Peyer's patch (tissue), 4 donors: ENCODE results near the gene NES. TPM values are rescaled to one million over a fixed set of nuclear protein-coding genes. Genes with fewer than 3 reads are reported as not detected.

Experiments used
- DNase-seq, 3 donors: peaks; one replicate each; pipeline ENCODE4 v3.0.0-alpha.2; 2017 to 2019
- H3K27ac ChIP-seq, 4 donors: fragments of 200-600 bp; sonication (generic); one replicate each; pipeline ENCODE4 v1.5.1; 2016 to 2019
- H3K27me3 ChIP-seq, 2 donors: fragments of 200-600 bp; sonication (generic); one replicate each; pipeline ENCODE4 v1.5.1; 2019
- H3K36me3 ChIP-seq, 3 donors: fragments of 200-600 bp; sonication (generic); one replicate each; pipeline ENCODE4 v1.5.1; 2016 to 2019
- H3K4me1 ChIP-seq, 4 donors: fragments of 200-600 bp; sonication (generic); one replicate each; pipeline ENCODE4 v1.5.1; 2016 to 2019
- H3K4me3 ChIP-seq, 4 donors: fragments of 200-600 bp; sonication (generic); 1 replicate in 3 of 4; 2 replicates in 1 of 4; pipeline ENCODE4 v1.5.1; 2016 to 2019; ENCODE audit warnings: mild to moderate bottlenecking in 1 of 4
- H3K9me3 ChIP-seq, 4 donors: fragments of 200-600 bp; sonication (generic); one replicate each; pipeline ENCODE4 v1.5.1; 2016 to 2019; ENCODE audit warnings: mild to moderate bottlenecking in 1 of 4
- CTCF ChIP-seq, 6 experiments: fragments of 450-650 bp in 4 of 6; fragments of 200-600 bp in 2 of 6; sonication (generic) in 1 of 6; IDR thresholded peaks; one replicate each; pipeline ENCODE4 v1.5.1; 2017 to 2019; ENCODE audit warnings: antibody characterized with exemption in 6 of 6, mild to moderate bottlenecking in 3 of 6, moderate library complexity in 1 of 6
- POLR2A ChIP-seq, 2 donors: fragments of 450-650 bp; IDR thresholded peaks; one replicate each; pipeline ENCODE4 v1.5.1; 2017; ENCODE audit warnings: antibody characterized with exemption in 2 of 2, mild to moderate bottlenecking in 2 of 2, moderate library complexity in 2 of 2
- total RNA-seq, 4 donors: library from RNA; depleted of rRNA; stranded (reverse); fragments of >200 nt; gene quantifications; one replicate each; pipeline ENCODE4 v1.1.0, GENCODE V29; 2016

The NES gene
- total RNA-seq, 4 donors from 2014 or later: 2.8 to 25.6 (median 3.1) TPM

- Histone ChIP-seq H3K4me1 (peaks cover 7 to 42% (median 22%) of the 10 kb centered on the region in 4 donors), H3K9me3 (no peaks in the 10 kb centered on the region), H3K27ac (peak overlapping the region in 3 of 4 donors; percentile 5 to 67 (median 59)), H3K27me3 (no peaks in the 10 kb centered on the region), H3K4me3 (peak overlapping the region; percentile 30 to 56 (median 45)), H3K36me3 (no peaks in the 10 kb centered on the region)
- DNase-seq: peak; percentile 64 to 79 (median 65)
- TF ChIP-seq POLR2A (IDR thresholded peaks at IDR 0.05): no peak
- peak; percentile 44 to 78 (median 62) for TF ChIP-seq CTCF (IDR thresholded peaks at IDR 0.05)
Measured at GRCh38 chr1:156705918-156706656, 28.9 kb upstream of the NES start.

- no peaks in the 10 kb centered on the region for H3K9me3 ChIP-seq
- peak in 1 of 3 donors; percentile 55 for DNase-seq
- peaks cover 7 to 40% (median 22%) of the 10 kb centered on the region in 4 donors for H3K4me1 ChIP-seq
- TF ChIP-seq POLR2A (IDR thresholded peaks at IDR 0.05) (no peak), CTCF (IDR thresholded peaks at IDR 0.05) (no peak)
- H3K27me3 ChIP-seq: no peaks in the 10 kb centered on the region
- peak within 1 kb of the TSS in 3 of 4 donors; percentile 5 to 67 (median 59) for H3K27ac ChIP-seq
- H3K36me3 ChIP-seq: no peaks in the 10 kb centered on the region
- peak within 1 kb of the TSS; percentile 30 to 56 (median 45) for H3K4me3 ChIP-seq
Measured at GRCh38 chr1:156705321-156705917, 28.2 kb upstream of the NES start, which contains the start of gene CRABP2. Gene CRABP2, minus strand, starts transcription at chr1:156705583. Its CDS starts 137 bp downstream, at chr1:156705446.

- Histone ChIP-seq H3K4me3 (peak overlapping the region; percentile 30 to 56 (median 45)), H3K4me1 (peaks cover 7 to 35% (median 22%) of the 10 kb centered on the region in 4 donors), H3K9me3 (no peaks in the 10 kb centered on the region), H3K27ac (no peak overlapping the region), H3K36me3 (no peaks in the 10 kb centered on the region), H3K27me3 (no peaks in the 10 kb centered on the region)
- DNase-seq: peak in 1 of 3 donors; percentile 56
- TF ChIP-seq POLR2A (IDR thresholded peaks at IDR 0.05) (no peak), CTCF (IDR thresholded peaks at IDR 0.05) (no peak)
Measured at GRCh38 chr1:156704930-156705320, 27.7 kb upstream of the NES start.

- Histone ChIP-seq H3K4me3 (no peak overlapping the region), H3K36me3 (no peaks in the 10 kb centered on the region), H3K4me1 (peaks cover 7 to 29% (median 22%) of the 10 kb centered on the region in 4 donors), H3K27ac (no peak overlapping the region), H3K27me3 (no peaks in the 10 kb centered on the region), H3K9me3 (no peaks in the 10 kb centered on the region)
- DNase-seq: no peak
- TF ChIP-seq POLR2A (IDR thresholded peaks at IDR 0.05): no peak
- no peak for TF ChIP-seq CTCF (IDR thresholded peaks at IDR 0.05)
Measured at GRCh38 chr1:156704166-156704711, 27.0 kb upstream of the NES start.

GRCh38 chr1:156703741-156704140 is 26.5 kb upstream of the NES start:
- Histone ChIP-seq H3K4me3 (no peak overlapping the region), H3K36me3 (no peaks in the 10 kb centered on the region), H3K9me3 (no peaks in the 10 kb centered on the region), H3K27ac (no peak overlapping the region), H3K4me1 (peaks cover 7 to 28% (median 21%) of the 10 kb centered on the region in 4 donors), H3K27me3 (no peaks in the 10 kb centered on the region)
- TF ChIP-seq POLR2A (IDR thresholded peaks at IDR 0.05) (no peak), CTCF (IDR thresholded peaks at IDR 0.05) (no peak)
- no peak for DNase-seq
